HG03196 (cell line): ENCODE measurements around the gene URI1.
"Not testable (repeated sequence)": the region's sequence is repeated elsewhere in the genome, so short reads cannot be mapped to it uniquely, and the experiment has no call there.

Experiments used
- ATAC-seq: cut with Tn5 transposase; IDR thresholded peaks from one replicate; pipeline ENCODE4 v1.9.1; 2021; ENCODE audit not compliant: unreplicated experiment

The URI1 gene

GRCh38 chr19:30022659-30023058, 80.6 kb downstream of the URI1 start:
- no peak for ATAC-seq

GRCh38 chr19:30023330-30023729, 81.3 kb downstream of the URI1 start:
- ATAC-seq = no peak

- ATAC-seq = no peak
These were observed 82.1 kb downstream of the URI1 start for GRCh38 chr19:30024091-30024490.

GRCh38 chr19:30026933-30027332, 84.9 kb downstream of the URI1 start:
- no peak for ATAC-seq

GRCh38 chr19:30028118-30028991, 86.3 kb downstream of the URI1 start:
- no peak for ATAC-seq

GRCh38 chr19:30028992-30029343, 86.9 kb downstream of the URI1 start:
- ATAC-seq = no peak

- ATAC-seq = peak; percentile 87
These were observed 87.9 kb downstream of the URI1 start for GRCh38 chr19:30029721-30030510.

GRCh38 chr19:30034321-30034720, 92.3 kb downstream of the URI1 start:
- ATAC-seq = no peak

- ATAC-seq = no peak
These were observed 94.4 kb downstream of the URI1 start for GRCh38 chr19:30036154-30037129.

- no peak for ATAC-seq
These were observed 95.8 kb downstream of the URI1 start for GRCh38 chr19:30037835-30038234.

GRCh38 chr19:30041931-30042330, 99.9 kb downstream of the URI1 start:
- not testable (repeated sequence) for ATAC-seq

- not testable (repeated sequence) for ATAC-seq
These were observed 101.0 kb downstream of the URI1 start for GRCh38 chr19:30043008-30043407.

- ATAC-seq = no peak
These were observed 102.5 kb downstream of the URI1 start for GRCh38 chr19:30044273-30045248.

GRCh38 chr19:30046522-30046921, 104.5 kb downstream of the URI1 start:
- ATAC-seq = peak; percentile 51

GRCh38 chr19:30047432-30047831, 105.4 kb downstream of the URI1 start:
- no peak for ATAC-seq

GRCh38 chr19:30049226-30049625, 107.2 kb downstream of the URI1 start:
- ATAC-seq = no peak

GRCh38 chr19:30049846-30050667, 108.0 kb downstream of the URI1 start:
- no peak for ATAC-seq

GRCh38 chr19:30052122-30053075, 110.4 kb downstream of the URI1 start:
- ATAC-seq = no peak
